ENCODE measurements around the gene CNKSR3. TPM values are rescaled to one million over a fixed set of nuclear protein-coding genes. Genes with fewer than 3 reads are reported as not detected.

The CNKSR3 gene
- total RNA-seq, 2 donors from 2014 or later = 13.1 to 31.5 TPM

GRCh38 chr6:154447954-154448353, 62.5 kb downstream of the CNKSR3 start:
- no peaks in the 10 kb centered on the region for H3K9me3 ChIP-seq
- no peak overlapping the region for H3K27ac ChIP-seq
- H3K9ac ChIP-seq (ENCODE audit: low read depth in 2 of 2, low read length in 2 of 2) = no peak overlapping the region
- H3K36me3 ChIP-seq = no peaks in the 10 kb centered on the region
- no peak overlapping the region for H3K4me3 ChIP-seq
- intact Hi-C loops (cut with DNase I) = no loop called here
- H3K27me3 ChIP-seq = no peaks in the 10 kb centered on the region
- H3K4me1 ChIP-seq = no peaks in the 10 kb centered on the region
- no peak for DNase-seq
- TF ChIP-seq CTCF (IDR thresholded peaks at IDR 0.05) = no peak

- Histone ChIP-seq H3K27ac (no peak overlapping the region), H3K4me3 (no peak overlapping the region), H3K4me1 (no peaks in the 10 kb centered on the region), H3K36me3 (no peaks in the 10 kb centered on the region), H3K9me3 (no peaks in the 10 kb centered on the region), H3K27me3 (no peaks in the 10 kb centered on the region), H3K9ac (ENCODE audit: low read depth in 2 of 2, low read length in 2 of 2) (no peak overlapping the region)
- no peak for DNase-seq
- TF ChIP-seq CTCF (IDR thresholded peaks at IDR 0.05) = no peak
- intact Hi-C loops (cut with DNase I) = no loop called here
Measured at GRCh38 chr6:154446984-154447383, 63.5 kb downstream of the CNKSR3 start.

- no peak for DNase-seq
- no peak overlapping the region for H3K9ac ChIP-seq (ENCODE audit: low read depth in 2 of 2, low read length in 2 of 2)
- intact Hi-C loops (cut with DNase I) = no loop called here
- no peaks in the 10 kb centered on the region for H3K27me3 ChIP-seq
- H3K4me1 ChIP-seq = no peaks in the 10 kb centered on the region
- H3K27ac ChIP-seq = no peak overlapping the region
- no peak for TF ChIP-seq CTCF (IDR thresholded peaks at IDR 0.05)
- H3K9me3 ChIP-seq = no peaks in the 10 kb centered on the region
- H3K4me3 ChIP-seq = no peak overlapping the region
- no peaks in the 10 kb centered on the region for H3K36me3 ChIP-seq
Measured at GRCh38 chr6:154445417-154445816, 65.1 kb downstream of the CNKSR3 start.

- Histone ChIP-seq H3K36me3 (no peaks in the 10 kb centered on the region), H3K27me3 (no peaks in the 10 kb centered on the region), H3K9ac (ENCODE audit: low read depth in 2 of 2, low read length in 2 of 2) (no peak overlapping the region), H3K4me1 (no peaks in the 10 kb centered on the region), H3K9me3 (no peaks in the 10 kb centered on the region), H3K27ac (no peak overlapping the region), H3K4me3 (no peak overlapping the region)
- DNase-seq = no peak
- intact Hi-C loops (cut with DNase I) = no loop called here
- TF ChIP-seq CTCF (IDR thresholded peaks at IDR 0.05) = no peak
Measured at GRCh38 chr6:154441995-154442310, 68.5 kb downstream of the CNKSR3 start.

- Histone ChIP-seq H3K4me3 (no peak overlapping the region), H3K27me3 (no peaks in the 10 kb centered on the region), H3K36me3 (no peaks in the 10 kb centered on the region), H3K27ac (no peak overlapping the region), H3K9ac (ENCODE audit: low read depth in 2 of 2, low read length in 2 of 2) (no peak overlapping the region), H3K4me1 (no peaks in the 10 kb centered on the region), H3K9me3 (no peaks in the 10 kb centered on the region)
- DNase-seq = no peak
- intact Hi-C loops (cut with DNase I) = no loop called here
- TF ChIP-seq CTCF (IDR thresholded peaks at IDR 0.05) = no peak
Measured at GRCh38 chr6:154440422-154441043, 70.0 kb downstream of the CNKSR3 start.
